Sigmoid colon (tissue), 7 donors: ENCODE data around the gene CAMTA1. TPM values are rescaled to one million over a fixed set of nuclear protein-coding genes. Genes with fewer than 3 reads are reported as not detected.

ENCODE experiments used
- DNase-seq: peaks from one replicate; pipeline ENCODE4 v3.0.0-alpha.2; 2019
- H3K27ac ChIP-seq, 4 donors: fragments of 200-600 bp; sonication (generic); one replicate each; pipeline ENCODE4 v1.5.1; 2016 to 2019; ENCODE audit warnings: mild to moderate bottlenecking in 1 of 4
- H3K27me3 ChIP-seq, 3 donors: fragments of 200-600 bp; sonication (generic); one replicate each; pipeline ENCODE4 v1.5.1; 2019; ENCODE audit warnings: mild to moderate bottlenecking in 1 of 3
- H3K36me3 ChIP-seq, 4 donors: fragments of 200-600 bp; sonication (generic); one replicate each; pipeline ENCODE4 v1.5.1; 2016 to 2019
- H3K4me1 ChIP-seq, 4 donors: fragments of 200-600 bp; sonication (generic); one replicate each; pipeline ENCODE4 v1.5.1; 2017 to 2019
- H3K4me3 ChIP-seq, 4 donors: fragments of 200-600 bp; sonication (generic); one replicate each; pipeline ENCODE4 v1.5.1; 2017 to 2019; ENCODE audit warnings: mild to moderate bottlenecking in 2 of 4, moderate library complexity in 1 of 4
- H3K9me3 ChIP-seq, 4 donors: fragments of 200-600 bp in 3 of 4; sonication (generic) in 3 of 4; one replicate each; pipeline versions ENCODE4 v1.5.1 to v1.6.1; 2013 to 2019
- EP300 ChIP-seq, 4 donors: sonication (generic); formaldehyde crosslinking; IDR thresholded peaks; one replicate each; pipeline ENCODE4 v1.6.1; 2017; ENCODE audit warnings: antibody characterized with exemption in 4 of 4
- POLR2A ChIP-seq, 2 donors: fragments of 450-650 bp; IDR thresholded peaks; one replicate each; pipeline ENCODE4 v1.6.1; 2016; ENCODE audit warnings: antibody characterized with exemption in 2 of 2, mild to moderate bottlenecking in 2 of 2, moderate library complexity in 2 of 2
- POLR2AphosphoS5 ChIP-seq, 4 donors: sonication (generic); formaldehyde crosslinking; IDR thresholded peaks; one replicate each; pipeline ENCODE4 v1.6.1; 2017; ENCODE audit warnings: antibody characterized with exemption in 4 of 4
- WGBS, 2 donors: extraction: QIAGEN DNeasy Blood & Tissue Kit; methylation state at CpG; one replicate each; pipeline ENCODE4 v1.1.7; 2013; 5-methylcytosine and 5-hydroxymethylcytosine counted together
- intact Hi-C: fragments of 100-400 bp; cut with DNase I; formaldehyde crosslinking; loops from one replicate; pipeline ENCODE4 v1.15.1; 2023
- polyA plus RNA-seq, 3 donors: library from polyadenylated mRNA; stranded (reverse); fragments of 200-250 nt; gene quantifications; one replicate each; pipeline ENCODE4 v1.2.3, GENCODE V29; 2013
- total RNA-seq, 4 donors: library from RNA; depleted of rRNA; stranded (reverse); fragments of >200 nt; gene quantifications; one replicate each; pipeline ENCODE4 v1.1.0, GENCODE V29; 2016
- TF ChIP-seq, protein P1 (sequence below), 4 experiments: fragments of 450-650 bp in 3 of 4; fragments of 200-600 bp in 1 of 4; IDR thresholded peaks; one replicate each; pipeline ENCODE4 v1.5.1; 2016 to 2019; ENCODE audit warnings: antibody characterized with exemption in 4 of 4, mild to moderate bottlenecking in 3 of 4, moderate library complexity in 2 of 4
- donor health status: healthy with polysubstance abuse.
- donor health status: Bipolar disorder and iron deficiency.
- donor health status: healthy.

The CAMTA1 gene
- total and polyA plus RNA-seq, 7 donors, result 97.9 to 196 (median 177) TPM

DNA sequence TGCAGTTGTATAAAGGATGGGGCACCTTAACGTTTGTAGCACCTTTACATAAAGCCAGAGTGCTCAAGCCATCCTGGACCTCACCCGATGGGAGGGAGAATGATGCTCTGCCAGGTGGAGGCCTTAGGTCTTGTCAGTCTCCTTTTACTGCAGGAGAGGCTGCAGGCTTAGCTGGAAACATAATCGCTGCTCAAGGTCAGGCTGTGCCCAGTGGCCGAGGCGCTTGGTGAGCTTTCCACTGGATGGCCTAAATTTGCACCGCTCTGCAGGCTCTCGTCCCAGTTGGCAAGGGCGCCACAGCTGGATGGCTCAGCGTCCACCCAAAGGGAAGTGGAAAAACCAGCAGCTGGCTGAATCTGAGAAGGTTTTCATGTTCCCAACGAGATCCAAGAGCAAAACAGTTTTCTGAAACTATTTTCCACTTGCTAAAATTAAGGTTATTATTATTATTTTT lies 438.9 kb downstream of the CAMTA1 start:
- H3K27me3 ChIP-seq, result no peaks in the 10 kb centered on the region
- H3K4me3 ChIP-seq, result no peak overlapping the region
- H3K9me3 ChIP-seq, result peaks cover 0 to 3% (median 0%) of the 10 kb centered on the region in 4 donors
- H3K27ac ChIP-seq, result no peak overlapping the region
- peaks cover 0 to 13% (median 8%) of the 10 kb centered on the region in 4 donors for H3K4me1 ChIP-seq
- TF ChIP-seq EP300 (IDR thresholded peaks at IDR 0.05) (no peak), POLR2AphosphoS5 (IDR thresholded peaks at IDR 0.05) (no peak), POLR2A (IDR thresholded peaks at IDR 0.05) (no peak)
- TF ChIP-seq, protein P1, sequence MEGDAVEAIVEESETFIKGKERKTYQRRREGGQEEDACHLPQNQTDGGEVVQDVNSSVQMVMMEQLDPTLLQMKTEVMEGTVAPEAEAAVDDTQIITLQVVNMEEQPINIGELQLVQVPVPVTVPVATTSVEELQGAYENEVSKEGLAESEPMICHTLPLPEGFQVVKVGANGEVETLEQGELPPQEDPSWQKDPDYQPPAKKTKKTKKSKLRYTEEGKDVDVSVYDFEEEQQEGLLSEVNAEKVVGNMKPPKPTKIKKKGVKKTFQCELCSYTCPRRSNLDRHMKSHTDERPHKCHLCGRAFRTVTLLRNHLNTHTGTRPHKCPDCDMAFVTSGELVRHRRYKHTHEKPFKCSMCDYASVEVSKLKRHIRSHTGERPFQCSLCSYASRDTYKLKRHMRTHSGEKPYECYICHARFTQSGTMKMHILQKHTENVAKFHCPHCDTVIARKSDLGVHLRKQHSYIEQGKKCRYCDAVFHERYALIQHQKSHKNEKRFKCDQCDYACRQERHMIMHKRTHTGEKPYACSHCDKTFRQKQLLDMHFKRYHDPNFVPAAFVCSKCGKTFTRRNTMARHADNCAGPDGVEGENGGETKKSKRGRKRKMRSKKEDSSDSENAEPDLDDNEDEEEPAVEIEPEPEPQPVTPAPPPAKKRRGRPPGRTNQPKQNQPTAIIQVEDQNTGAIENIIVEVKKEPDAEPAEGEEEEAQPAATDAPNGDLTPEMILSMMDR (IDR thresholded peaks at IDR 0.05), result no peak
- intact Hi-C loops, result loop anchor here (5.0 kb wide), 1 partner anchor 423 kb away; no protein-coding TSS in a partner anchor
- WGBS, 2 donors, result 67 to 82% methylated on average over 10 of the region's 10 CpGs
- no peak for DNase-seq
- no peaks in the 10 kb centered on the region for H3K36me3 ChIP-seq

- DNase-seq, result no peak
- Histone ChIP-seq H3K9me3 (peaks cover 0 to 1% (median 0%) of the 10 kb centered on the region in 4 donors), H3K36me3 (no peaks in the 10 kb centered on the region), H3K27me3 (no peaks in the 10 kb centered on the region), H3K27ac (no peak overlapping the region), H3K4me1 (peaks cover 0 to 13% (median 8%) of the 10 kb centered on the region in 4 donors), H3K4me3 (no peak overlapping the region)
- WGBS, 2 donors, result 50 to 78% methylated on average over 13 of the region's 13 CpGs
- TF ChIP-seq, protein P1 (IDR thresholded peaks at IDR 0.05), result no peak
- no peak for TF ChIP-seq POLR2A (IDR thresholded peaks at IDR 0.05)
- TF ChIP-seq POLR2AphosphoS5 (IDR thresholded peaks at IDR 0.05), result no peak
- no peak for TF ChIP-seq EP300 (IDR thresholded peaks at IDR 0.05)
- intact Hi-C loops, result loop anchor here (5.0 kb wide), 1 partner anchor 423 kb away; no protein-coding TSS in a partner anchor
Observed at GRCh38 chr1:7224644-7225043, 439.4 kb downstream of the CAMTA1 start.

DNA sequence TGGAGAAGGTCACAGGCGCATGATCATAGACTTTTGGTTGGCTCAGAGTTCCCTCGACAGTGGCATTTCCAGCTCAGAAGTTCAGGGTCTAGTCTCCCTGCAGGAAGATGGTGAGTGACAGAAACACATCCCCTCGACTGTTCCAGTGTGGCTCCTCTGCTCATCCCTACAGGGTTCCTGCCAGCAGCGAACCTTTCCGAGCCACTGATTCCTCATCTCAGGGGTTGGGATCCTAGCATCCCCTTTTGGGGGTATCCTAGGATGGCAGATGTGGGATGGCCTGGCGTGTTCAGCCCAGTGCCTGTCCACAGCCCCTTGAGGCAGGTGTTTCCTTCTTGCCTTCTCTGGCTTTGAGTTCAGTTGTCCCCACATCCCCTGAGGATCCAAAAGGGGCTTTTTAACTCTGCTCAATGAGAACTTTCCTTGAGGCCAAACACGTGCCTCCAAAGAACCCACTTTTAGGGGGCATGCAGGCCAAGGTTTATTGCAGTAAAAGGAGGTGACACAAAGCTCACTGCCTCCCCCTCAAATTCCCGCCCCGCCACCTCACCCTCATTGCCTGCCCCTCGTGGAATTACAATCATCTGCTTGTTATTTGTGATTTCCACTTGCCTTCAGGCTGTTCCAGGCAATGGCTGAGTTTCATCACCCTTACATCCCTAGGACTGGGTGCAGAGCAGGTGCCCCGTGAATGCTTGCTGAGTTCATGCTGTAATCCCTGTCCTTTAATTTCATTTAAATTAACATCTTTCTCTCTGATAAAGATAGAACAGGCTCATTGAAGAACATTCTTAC lies 440.7 kb downstream of the CAMTA1 start:
- Histone ChIP-seq H3K27ac (no peak overlapping the region), H3K36me3 (no peaks in the 10 kb centered on the region), H3K9me3 (no peaks in the 10 kb centered on the region), H3K27me3 (no peaks in the 10 kb centered on the region), H3K4me1 (peaks cover 0 to 1% (median under 1%) of the 10 kb centered on the region in 4 donors), H3K4me3 (no peak overlapping the region)
- intact Hi-C loops, result no loop called here
- DNase-seq, result no peak
- TF ChIP-seq POLR2AphosphoS5 (IDR thresholded peaks at IDR 0.05) (no peak), EP300 (IDR thresholded peaks at IDR 0.05) (no peak), POLR2A (IDR thresholded peaks at IDR 0.05) (no peak)
- TF ChIP-seq, protein P1 (IDR thresholded peaks at IDR 0.05), result no peak
- WGBS, 2 donors, result 85 to 86% methylated on average over 11 of the region's 11 CpGs

- Histone ChIP-seq H3K9me3 (no peaks in the 10 kb centered on the region), H3K4me3 (no peak overlapping the region), H3K4me1 (no peaks in the 10 kb centered on the region), H3K27ac (no peak overlapping the region), H3K27me3 (no peaks in the 10 kb centered on the region), H3K36me3 (no peaks in the 10 kb centered on the region)
- WGBS, 2 donors, result 92 to 93% methylated on average over 5 of the region's 5 CpGs
- TF ChIP-seq POLR2A (IDR thresholded peaks at IDR 0.05), result no peak
- TF ChIP-seq POLR2AphosphoS5 (IDR thresholded peaks at IDR 0.05), result no peak
- TF ChIP-seq EP300 (IDR thresholded peaks at IDR 0.05), result no peak
- TF ChIP-seq, protein P1 (IDR thresholded peaks at IDR 0.05), result no peak
- intact Hi-C loops, result no loop called here
- DNase-seq, result no peak
Observed at GRCh38 chr1:7227654-7228053, 442.4 kb downstream of the CAMTA1 start.
